ENCODE measurements around the gene SMCO2. TPM values are rescaled to one million over a fixed set of nuclear protein-coding genes. Genes with fewer than 3 reads are reported as not detected.
A peak's percentile ranks its signal among the peaks of the same experiment; 100 is the strongest.

SMCO2 gene
- total and polyA plus RNA-seq, 9 of the 15 experiments (the other 6 are each of a cell fraction or from before 2014, with no cell fraction given) = not detected

- TF ChIP-seq, protein P1, sequence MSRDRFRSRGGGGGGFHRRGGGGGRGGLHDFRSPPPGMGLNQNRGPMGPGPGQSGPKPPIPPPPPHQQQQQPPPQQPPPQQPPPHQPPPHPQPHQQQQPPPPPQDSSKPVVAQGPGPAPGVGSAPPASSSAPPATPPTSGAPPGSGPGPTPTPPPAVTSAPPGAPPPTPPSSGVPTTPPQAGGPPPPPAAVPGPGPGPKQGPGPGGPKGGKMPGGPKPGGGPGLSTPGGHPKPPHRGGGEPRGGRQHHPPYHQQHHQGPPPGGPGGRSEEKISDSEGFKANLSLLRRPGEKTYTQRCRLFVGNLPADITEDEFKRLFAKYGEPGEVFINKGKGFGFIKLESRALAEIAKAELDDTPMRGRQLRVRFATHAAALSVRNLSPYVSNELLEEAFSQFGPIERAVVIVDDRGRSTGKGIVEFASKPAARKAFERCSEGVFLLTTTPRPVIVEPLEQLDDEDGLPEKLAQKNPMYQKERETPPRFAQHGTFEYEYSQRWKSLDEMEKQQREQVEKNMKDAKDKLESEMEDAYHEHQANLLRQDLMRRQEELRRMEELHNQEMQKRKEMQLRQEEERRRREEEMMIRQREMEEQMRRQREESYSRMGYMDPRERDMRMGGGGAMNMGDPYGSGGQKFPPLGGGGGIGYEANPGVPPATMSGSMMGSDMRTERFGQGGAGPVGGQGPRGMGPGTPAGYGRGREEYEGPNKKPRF (IDR thresholded peaks at IDR 0.05; ENCODE audit: low read depth, low read length) = no peak
- TF ChIP-seq ZNF592 (IDR thresholded peaks at IDR 0.05) (no peak), CHD1 (IDR thresholded peaks at IDR 0.05; ENCODE audit: low read length) (no peak), RERE (CRISPR knock-in tag; IDR thresholded peaks at IDR 0.05; ENCODE audit: borderline replicate concordance) (no peak), DPF2 (IDR thresholded peaks at IDR 0.05) (0 out of 2 replicates have a peak, but pooled peaks have one; percentile 23), ATF3 (IDR thresholded peaks at IDR 0.05) (no peak), ATF3 (CRISPR knock-in tag; conservative IDR thresholded peaks at IDR 0.05) (no peak), EP300 (IDR thresholded peaks at IDR 0.05; ENCODE audit: low read length) (peak; percentile 32; the same call in 1 of the 2 replicates), RBM25 (IDR thresholded peaks at IDR 0.05; ENCODE audit: low read depth, low read length, severe bottlenecking) (no peak)
- TF ChIP-seq, protein P2, sequence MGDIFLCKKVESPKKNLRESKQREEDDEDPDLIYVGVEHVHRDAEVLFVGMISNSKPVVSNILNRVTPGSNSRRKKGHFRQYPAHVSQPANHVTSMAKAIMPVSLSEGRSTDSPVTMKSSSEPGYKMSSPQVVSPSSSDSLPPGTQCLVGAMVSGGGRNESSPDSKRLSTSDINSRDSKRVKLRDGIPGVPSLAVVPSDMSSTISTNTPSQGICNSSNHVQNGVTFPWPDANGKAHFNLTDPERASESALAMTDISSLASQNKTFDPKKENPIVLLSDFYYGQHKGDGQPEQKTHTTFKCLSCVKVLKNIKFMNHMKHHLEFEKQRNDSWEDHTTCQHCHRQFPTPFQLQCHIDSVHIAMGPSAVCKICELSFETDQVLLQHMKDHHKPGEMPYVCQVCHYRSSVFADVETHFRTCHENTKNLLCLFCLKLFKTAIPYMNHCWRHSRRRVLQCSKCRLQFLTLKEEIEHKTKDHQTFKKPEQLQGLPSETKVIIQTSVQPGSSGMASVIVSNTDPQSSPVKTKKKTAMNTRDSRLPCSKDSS (IDR thresholded peaks at IDR 0.05; ENCODE audit: low read depth, partially characterized antibody) = no peak
- TF ChIP-seq, protein P3, sequence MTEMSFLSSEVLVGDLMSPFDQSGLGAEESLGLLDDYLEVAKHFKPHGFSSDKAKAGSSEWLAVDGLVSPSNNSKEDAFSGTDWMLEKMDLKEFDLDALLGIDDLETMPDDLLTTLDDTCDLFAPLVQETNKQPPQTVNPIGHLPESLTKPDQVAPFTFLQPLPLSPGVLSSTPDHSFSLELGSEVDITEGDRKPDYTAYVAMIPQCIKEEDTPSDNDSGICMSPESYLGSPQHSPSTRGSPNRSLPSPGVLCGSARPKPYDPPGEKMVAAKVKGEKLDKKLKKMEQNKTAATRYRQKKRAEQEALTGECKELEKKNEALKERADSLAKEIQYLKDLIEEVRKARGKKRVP (CRISPR knock-in tag; IDR thresholded peaks at IDR 0.05) = no peak
These were observed 74.5 kb downstream of the SMCO2 start (continued) for GRCh38 chr12:27521066-27521465.

All from K562 (cell line).